Spleen (tissue), 7 donors: Measurements from ENCODE around the gene GATA3.

Experiments
- POLR2A ChIP-seq, 3 donors: fragments of 450-650 bp; IDR thresholded peaks; one replicate each; pipeline ENCODE4 v1.5.1; 2017; ENCODE audit warnings: antibody characterized with exemption in 3 of 3, mild to moderate bottlenecking in 1 of 3
- POLR2AphosphoS5 ChIP-seq, 3 donors: sonication (generic); formaldehyde crosslinking; IDR thresholded peaks; one replicate each; pipeline ENCODE4 v1.5.1; 2017; ENCODE audit warnings: antibody characterized with exemption in 3 of 3
- TF ChIP-seq, protein P1 (sequence below), 11 experiments: fragments of 200-600 bp in 7 of 11; fragments of 450-650 bp in 4 of 11; sonication (generic) in 4 of 11; IDR thresholded peaks in 8 of 11; conservative IDR thresholded peaks in 3 of 11; 1 replicate in 7 of 11; 2 replicates in 4 of 11; pipeline versions ENCODE4 v1.4.0 to v1.8.0; 2016 to 2021; ENCODE audit warnings: antibody characterized with exemption in 11 of 11, inconsistent platforms in 4 of 11, mild to moderate bottlenecking in 1 of 11
- donor health status: DM: no; HTN: no; CAD: no; lungs with moderate emphysema.
- donor health status: DM: no; HTN: no; CAD: no.
- donor health status: DM: no; HTN: no; CAD: no.

DNA sequence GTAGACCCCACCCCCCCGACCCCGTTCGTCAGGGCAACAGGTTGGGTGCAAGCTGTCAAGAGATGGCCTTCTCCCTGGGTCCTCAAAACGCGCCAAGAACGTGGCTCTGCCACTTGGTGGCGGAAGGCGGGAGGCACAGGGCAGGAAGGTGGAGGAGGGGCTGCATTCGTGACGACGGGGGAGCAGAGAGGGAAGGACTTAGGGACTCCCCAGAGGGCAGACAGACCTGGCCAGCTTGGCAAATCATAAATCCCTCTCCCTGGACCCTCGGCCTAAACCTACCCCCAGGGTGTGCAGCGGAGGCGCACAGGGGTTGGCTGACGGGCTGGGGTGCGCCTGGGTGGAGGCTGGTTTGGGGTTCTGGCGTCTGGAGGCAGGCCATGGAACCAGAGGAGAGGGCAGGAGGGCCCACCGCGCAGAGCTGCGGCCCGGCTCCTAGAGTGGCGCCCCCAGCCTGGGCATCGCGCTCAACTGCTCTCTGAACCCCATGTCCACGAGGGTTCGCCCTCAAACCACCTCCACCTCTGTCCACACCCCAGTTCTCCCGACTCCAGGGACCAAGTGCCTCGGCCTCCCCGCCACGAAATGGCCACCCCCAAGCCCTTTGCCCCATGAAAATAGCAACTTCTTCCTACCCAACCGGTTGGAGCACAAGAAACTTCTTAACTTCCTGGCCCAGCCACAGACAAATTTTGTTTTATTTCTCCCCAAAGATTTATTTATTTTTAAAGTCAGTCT, 10.8 kb upstream of the GATA3 start:
- TF ChIP-seq, protein P1, sequence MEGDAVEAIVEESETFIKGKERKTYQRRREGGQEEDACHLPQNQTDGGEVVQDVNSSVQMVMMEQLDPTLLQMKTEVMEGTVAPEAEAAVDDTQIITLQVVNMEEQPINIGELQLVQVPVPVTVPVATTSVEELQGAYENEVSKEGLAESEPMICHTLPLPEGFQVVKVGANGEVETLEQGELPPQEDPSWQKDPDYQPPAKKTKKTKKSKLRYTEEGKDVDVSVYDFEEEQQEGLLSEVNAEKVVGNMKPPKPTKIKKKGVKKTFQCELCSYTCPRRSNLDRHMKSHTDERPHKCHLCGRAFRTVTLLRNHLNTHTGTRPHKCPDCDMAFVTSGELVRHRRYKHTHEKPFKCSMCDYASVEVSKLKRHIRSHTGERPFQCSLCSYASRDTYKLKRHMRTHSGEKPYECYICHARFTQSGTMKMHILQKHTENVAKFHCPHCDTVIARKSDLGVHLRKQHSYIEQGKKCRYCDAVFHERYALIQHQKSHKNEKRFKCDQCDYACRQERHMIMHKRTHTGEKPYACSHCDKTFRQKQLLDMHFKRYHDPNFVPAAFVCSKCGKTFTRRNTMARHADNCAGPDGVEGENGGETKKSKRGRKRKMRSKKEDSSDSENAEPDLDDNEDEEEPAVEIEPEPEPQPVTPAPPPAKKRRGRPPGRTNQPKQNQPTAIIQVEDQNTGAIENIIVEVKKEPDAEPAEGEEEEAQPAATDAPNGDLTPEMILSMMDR (IDR thresholded peaks at IDR 0.05 in 8 of 11, conservative IDR thresholded peaks at IDR 0.05 in 3 of 11): no peak
- TF ChIP-seq POLR2A (IDR thresholded peaks at IDR 0.05) (no peak), POLR2AphosphoS5 (IDR thresholded peaks at IDR 0.05) (no peak)
